Neuronal stem cell (in vitro differentiated cells): ENCODE results near the gene PRKCE.
A peak's percentile ranks its signal among the peaks of the same experiment; 100 is the strongest.

Experiments used
- DNase-seq: peaks from one replicate; pipeline ENCODE4 v3.0.0-alpha.2; 2013; ENCODE audit warnings: low spot score
- H2AFZ ChIP-seq: one replicate; pipeline ENCODE4 v1.6.1; 2013; ENCODE audit warnings: mild to moderate bottlenecking, low read length, inconsistent platforms
- H2AK5ac ChIP-seq: 2 replicates; pipeline ENCODE4 v1.6.1; 2013; ENCODE audit warnings: low read depth, mild to moderate bottlenecking, inconsistent platforms, low read length, moderate library complexity, mixed read lengths
- H2BK120ac ChIP-seq: 2 replicates; pipeline ENCODE4 v1.6.1; 2013; ENCODE audit warnings: low read depth, mild to moderate bottlenecking, inconsistent platforms, low read length, moderate library complexity, mixed read lengths
- H2BK12ac ChIP-seq: one replicate; pipeline ENCODE4 v1.6.1; 2013; ENCODE audit warnings: low read length, inconsistent platforms
- H2BK15ac ChIP-seq: 2 replicates; pipeline ENCODE4 v1.6.1; 2013; ENCODE audit warnings: mild to moderate bottlenecking, low read length, inconsistent platforms, mixed read lengths
- H2BK5ac ChIP-seq: one replicate; pipeline ENCODE4 v1.6.1; 2013; ENCODE audit warnings: inconsistent platforms, mild to moderate bottlenecking, low read length, moderate library complexity
- H3K14ac ChIP-seq: one replicate; pipeline ENCODE4 v1.6.1; 2013; ENCODE audit warnings: low read length, inconsistent platforms
- H3K18ac ChIP-seq: 2 replicates; pipeline ENCODE4 v1.6.1; 2013; ENCODE audit warnings: low read length, inconsistent platforms
- H3K23ac ChIP-seq: 2 replicates; pipeline ENCODE4 v1.6.1; 2013; ENCODE audit warnings: low read depth, mild to moderate bottlenecking, mixed read lengths, low read length, inconsistent platforms; ENCODE audit not compliant: poor library complexity
- H3K27ac ChIP-seq: replicated peaks from 3 replicates; pipeline ENCODE4 v1.5.1; 2013; ENCODE audit warnings: low read length, inconsistent platforms
- H3K27me3 ChIP-seq, 3 experiments: 2 replicates each; pipeline ENCODE4 v1.6.1; 2013; ENCODE audit warnings: low read length in 3 of 3, mild to moderate bottlenecking in 2 of 3, inconsistent platforms in 1 of 3, low read depth in 1 of 3, mixed read lengths in 1 of 3, moderate library complexity in 1 of 3; ENCODE audit not compliant: control insufficient read depth in 3 of 3, insufficient read depth in 3 of 3
- H3K36me3 ChIP-seq, 2 donors: replicated peaks in 1 of 2; 2 replicates each; pipeline ENCODE4 v1.6.1; 2013; ENCODE audit warnings: low read length in 2 of 2; ENCODE audit not compliant: control insufficient read depth in 2 of 2, insufficient read depth in 2 of 2
- H3K4ac ChIP-seq: 2 replicates; pipeline ENCODE4 v1.6.1; 2013; ENCODE audit warnings: inconsistent platforms, mild to moderate bottlenecking, low read length, moderate library complexity
- H3K4me1 ChIP-seq, 2 donors: 1 replicate in 1 of 2; 2 replicates in 1 of 2; pipeline ENCODE4 v1.6.1; 2013; ENCODE audit warnings: low read length in 2 of 2, low read depth in 1 of 2; ENCODE audit not compliant: control insufficient read depth in 2 of 2, insufficient read depth in 1 of 2
- H3K4me2 ChIP-seq: one replicate; pipeline ENCODE4 v1.6.1; 2013; ENCODE audit warnings: mild to moderate bottlenecking, low read length, inconsistent platforms; ENCODE audit not compliant: insufficient read depth, poor library complexity, severe bottlenecking
- H3K4me3 ChIP-seq, 2 donors: 2 replicates each; pipeline ENCODE4 v1.5.1; 2013; ENCODE audit warnings: low read length in 2 of 2, mild to moderate bottlenecking in 2 of 2, inconsistent platforms in 1 of 2, moderate library complexity in 1 of 2
- H3K79me1 ChIP-seq: one replicate; pipeline ENCODE4 v1.6.1; 2013; ENCODE audit warnings: low read depth, mild to moderate bottlenecking, inconsistent platforms, low read length, moderate library complexity
- H3K9ac ChIP-seq: one replicate; pipeline ENCODE4 v1.6.1; 2013; ENCODE audit warnings: mild to moderate bottlenecking, low read depth, low read length, inconsistent platforms; ENCODE audit not compliant: poor library complexity
- H3K9me3 ChIP-seq, 2 donors: replicated peaks in 1 of 2; 2 replicates each; pipeline versions ENCODE3 to v1.6.1; 2013; ENCODE audit warnings: low read length in 2 of 2, mild to moderate bottlenecking in 2 of 2, inconsistent platforms in 1 of 2, low read depth in 1 of 2, mixed read lengths in 1 of 2, moderate library complexity in 1 of 2; ENCODE audit not compliant: control insufficient read depth in 2 of 2, insufficient read depth in 1 of 2
- H4K8ac ChIP-seq: one replicate; pipeline ENCODE4 v1.6.1; 2013; ENCODE audit warnings: low read depth, mild to moderate bottlenecking, inconsistent platforms, low read length, moderate library complexity
- H4K91ac ChIP-seq: one replicate; pipeline ENCODE4 v1.6.1; 2013; ENCODE audit warnings: low read length, low read depth, mild to moderate bottlenecking, inconsistent platforms; ENCODE audit not compliant: poor library complexity
- WGBS, 2 donors: extraction: QIAGEN DNeasy Blood & Tissue Kit; methylation state at CpG; one replicate each; pipeline ENCODE4 v1.1.7; 2013; ENCODE audit warnings: missing lambda C conversion rate in 2 of 2, mixed read lengths in 1 of 2; ENCODE audit not compliant: insufficient read length in 2 of 2, insufficient replicate concordance in 1 of 2; ENCODE audit errors: extremely low coverage in 2 of 2; 5-methylcytosine and 5-hydroxymethylcytosine counted together

The PRKCE gene

DNA sequence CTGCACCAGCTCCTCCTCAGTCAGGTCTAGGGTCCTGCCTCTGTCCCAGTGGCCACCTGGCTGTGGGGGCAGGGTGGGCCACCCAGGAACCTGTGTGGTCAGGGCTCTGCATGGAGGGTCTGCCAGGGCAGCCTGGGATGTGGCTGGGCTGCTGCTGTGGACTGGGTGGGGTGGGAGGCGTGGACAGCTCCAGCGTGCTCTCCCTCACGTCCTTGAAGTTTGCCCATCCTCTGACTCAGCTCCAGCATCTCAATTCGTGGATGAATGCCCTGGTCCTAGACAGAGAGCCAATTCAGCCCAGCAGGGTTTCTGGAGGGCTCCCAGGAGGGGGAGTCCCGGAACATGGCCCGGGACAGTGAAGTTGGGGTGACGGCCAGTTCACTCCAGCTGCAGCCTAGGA, 581.4 kb downstream of the PRKCE start:
- H2BK120ac ChIP-seq = no peak overlapping the region
- no peak overlapping the region for H2BK15ac ChIP-seq
- H3K36me3 ChIP-seq = no peaks in the 10 kb centered on the region
- WGBS, 2 donors = no CpG with 5 or more reads among the region's 7 CpGs
- no peak overlapping the region for H4K8ac ChIP-seq
- no peak overlapping the region for H3K4me2 ChIP-seq
- H3K27ac ChIP-seq = no peak overlapping the region
- no peak for DNase-seq
- no peaks in the 10 kb centered on the region for H3K79me1 ChIP-seq
- no peaks in the 10 kb centered on the region for H3K9me3 ChIP-seq
- H3K4me1 ChIP-seq = peaks cover 11 to 12% of the 10 kb centered on the region in 2 donors
- H3K4me3 ChIP-seq = no peak overlapping the region
- no peak overlapping the region for H4K91ac ChIP-seq
- H3K14ac ChIP-seq = no peak overlapping the region
- peak overlapping the region; percentile 56 for H3K23ac ChIP-seq
- peak overlapping the region; percentile 9 for H3K9ac ChIP-seq
- H2BK12ac ChIP-seq = no peak overlapping the region
- no peak overlapping the region for H2BK5ac ChIP-seq
- no peak overlapping the region for H2AFZ ChIP-seq
- no peak overlapping the region for H2AK5ac ChIP-seq
- peak overlapping the region; percentile 11 for H3K18ac ChIP-seq
- H3K27me3 ChIP-seq = no peaks in the 10 kb centered on the region
- no peak overlapping the region for H3K4ac ChIP-seq

DNA sequence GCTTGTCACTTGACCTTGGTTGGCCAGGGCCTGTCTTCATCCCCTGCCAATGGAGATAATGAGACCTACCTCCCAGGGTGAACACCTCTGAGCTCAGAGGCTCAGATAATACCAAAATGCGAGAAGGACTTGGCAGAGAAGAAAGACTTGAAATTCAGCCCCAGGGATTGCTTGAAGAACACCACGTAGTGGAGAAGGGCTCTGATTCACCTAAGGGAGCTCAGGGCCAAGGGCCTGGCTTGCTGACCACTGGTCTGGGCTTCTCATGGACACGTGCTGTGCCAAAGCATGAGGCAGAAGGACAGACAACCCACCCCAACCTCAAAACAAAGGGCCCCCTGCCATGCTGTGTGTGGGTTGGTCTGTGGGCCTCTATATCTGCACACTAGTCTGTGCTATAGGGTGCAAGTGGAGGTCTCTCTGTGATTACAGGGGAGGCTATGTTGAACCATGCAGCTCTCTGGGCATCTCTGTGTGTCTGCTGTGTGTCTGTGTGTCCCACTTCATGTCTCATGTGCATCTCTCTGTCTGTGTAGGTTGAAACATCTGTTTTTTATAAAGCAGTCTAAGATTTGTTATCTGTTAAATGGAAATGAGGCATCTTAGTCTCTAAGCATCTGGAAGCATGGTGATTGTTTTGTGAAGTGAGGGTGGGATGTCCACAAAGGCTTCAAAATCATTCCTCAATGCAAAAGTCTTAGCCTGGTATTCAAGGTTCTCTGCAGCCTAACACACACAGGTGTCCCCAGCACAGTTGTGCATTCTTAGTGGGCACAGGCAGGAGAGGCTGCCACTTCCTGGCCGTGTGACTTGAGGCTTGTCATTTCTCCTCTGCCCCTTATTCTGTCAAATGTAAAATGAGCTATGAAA, 584.8 kb downstream of the PRKCE start:
- no peak for DNase-seq
- Histone ChIP-seq H4K91ac (no peak overlapping the region), H3K27me3 (no peaks in the 10 kb centered on the region), H3K9me3 (no peaks in the 10 kb centered on the region), H3K4ac (no peak overlapping the region), H3K27ac (no peak overlapping the region), H3K79me1 (no peaks in the 10 kb centered on the region), H3K14ac (no peak overlapping the region), H4K8ac (no peak overlapping the region), H2BK15ac (no peak overlapping the region), H3K4me2 (no peak overlapping the region), H3K36me3 (no peaks in the 10 kb centered on the region), H2BK5ac (no peak overlapping the region), H2AK5ac (no peak overlapping the region), H3K18ac (no peak overlapping the region), H3K4me3 (no peak overlapping the region), H3K23ac (no peak overlapping the region), H3K9ac (no peak overlapping the region), H2BK12ac (no peak overlapping the region), H2BK120ac (no peak overlapping the region), H2AFZ (no peak overlapping the region), H3K4me1 (no peaks in the 10 kb centered on the region)
- no CpG with 5 or more reads among the region's 4 CpGs for whole genome bisulfite sequencing, 2 donors

DNA sequence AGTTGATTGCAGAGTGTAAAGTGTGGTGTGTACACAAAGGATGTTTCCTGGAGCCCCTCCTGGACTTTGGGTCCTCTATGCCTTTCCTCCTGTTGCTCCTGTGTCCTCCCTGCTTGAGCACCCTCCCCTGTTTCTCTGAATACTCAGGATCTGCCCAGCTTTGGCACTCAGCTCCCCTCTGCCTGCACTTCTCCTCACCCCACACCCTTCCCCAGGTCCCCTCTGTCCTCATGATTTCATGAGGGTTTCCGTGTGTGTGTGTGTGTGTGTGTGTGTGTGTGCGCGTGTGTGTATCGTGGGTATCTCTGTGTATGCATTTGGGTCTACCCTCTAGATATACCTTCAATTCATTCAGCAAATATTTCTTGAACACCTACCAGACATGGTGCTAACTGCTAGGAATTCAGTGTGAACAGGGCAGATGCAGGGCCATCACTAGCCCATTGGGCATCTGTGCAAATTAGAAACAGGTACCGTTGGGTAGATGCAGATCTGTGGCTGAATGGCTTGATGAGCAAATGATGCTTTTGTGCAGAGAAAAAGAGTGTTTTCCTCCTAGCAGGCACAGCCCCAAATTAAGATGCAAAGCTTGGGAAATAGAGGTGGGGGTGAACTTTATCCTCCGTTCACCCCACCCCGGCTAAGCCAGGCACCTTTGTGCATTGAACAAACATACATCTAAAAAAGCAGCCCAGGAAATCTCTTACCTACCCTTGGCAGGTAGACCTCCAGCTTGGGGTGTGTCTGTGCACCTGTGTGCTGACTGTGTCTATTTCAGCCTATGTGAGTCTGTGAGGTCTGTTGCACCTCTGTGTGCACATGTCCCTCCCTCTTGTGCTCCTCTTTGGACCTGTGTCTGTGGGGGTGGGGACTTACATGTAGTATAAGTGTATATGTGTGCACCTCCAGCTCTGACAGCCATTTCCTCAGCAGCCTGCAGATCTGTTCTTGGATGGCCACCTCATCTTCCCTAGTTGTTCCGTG, 585.7 kb downstream of the PRKCE start:
- Histone ChIP-seq H3K27ac (no peak overlapping the region), H2BK12ac (no peak overlapping the region), H2AFZ (no peak overlapping the region), H3K79me1 (no peaks in the 10 kb centered on the region), H2BK5ac (no peak overlapping the region), H3K4me2 (no peak overlapping the region), H2BK120ac (no peak overlapping the region), H2AK5ac (no peak overlapping the region), H3K4ac (no peak overlapping the region), H3K36me3 (no peaks in the 10 kb centered on the region), H2BK15ac (no peak overlapping the region), H3K23ac (no peak overlapping the region), H4K91ac (no peak overlapping the region), H3K9me3 (no peaks in the 10 kb centered on the region), H3K27me3 (no peaks in the 10 kb centered on the region), H3K4me3 (no peak overlapping the region), H3K18ac (no peak overlapping the region), H3K4me1 (no peaks in the 10 kb centered on the region), H3K14ac (no peak overlapping the region), H4K8ac (no peak overlapping the region), H3K9ac (no peak overlapping the region)
- DNase-seq = no peak
- no CpG with 5 or more reads among the region's 8 CpGs for WGBS, 2 donors
